SK-N-SH treated with all-trans-retinoic acid at 6 μM for 48 hours (cell line): ENCODE measurements around the gene SMIM30.

Experiments used
- ATAC-seq: fragments of 200-7000 bp; cut with Tn5 transposase; 3 replicates; pipeline ENCODE4 v1.9.1; 2020; ENCODE audit warnings: mild to moderate bottlenecking, moderate library complexity
- ARNTL ChIP-seq: fragments of 450-650 bp; formaldehyde crosslinking; IDR thresholded peaks from 2 replicates; pipeline ENCODE4 v1.5.0; 2020; ENCODE audit warnings: low read depth, mild to moderate bottlenecking, moderate library complexity, borderline replicate concordance
- BACH2 ChIP-seq: fragments of 250-450 bp; sonication (Bioruptor Pico); IDR thresholded peaks from 2 replicates; pipeline ENCODE4 v1.9.0; 2021; ENCODE audit warnings: mild to moderate bottlenecking, borderline replicate concordance
- CSRNP3 ChIP-seq: fragments of 250-450 bp; sonication (Bioruptor Pico); IDR thresholded peaks from 2 replicates; pipeline ENCODE4 v1.5.1; 2021; ENCODE audit warnings: mild to moderate bottlenecking, moderate library complexity
- ESRRG ChIP-seq: fragments of 250-450 bp; sonication (Bioruptor Pico); IDR thresholded peaks from 2 replicates; pipeline ENCODE4 v1.6.1; 2021; ENCODE audit warnings: mild to moderate bottlenecking
- GLIS3 ChIP-seq: fragments of 250-450 bp; sonication (Bioruptor Pico); IDR thresholded peaks from 2 replicates; pipeline ENCODE4 v1.5.0; 2020; ENCODE audit warnings: mild to moderate bottlenecking, moderate library complexity
- ISL1 ChIP-seq: fragments of 250-450 bp; sonication (Bioruptor Pico); IDR thresholded peaks from 2 replicates; pipeline ENCODE4 v2.1.2; 2022; ENCODE audit warnings: mild to moderate bottlenecking, moderate library complexity
- OSR1 ChIP-seq: fragments of 250-450 bp; sonication (Bioruptor Pico); IDR thresholded peaks from 2 replicates; pipeline ENCODE4 v1.8.0; 2022; ENCODE audit warnings: moderate library complexity, mild to moderate bottlenecking, inconsistent platforms
- PATZ1 ChIP-seq: fragments of 250-450 bp; sonication (Bioruptor Pico); IDR thresholded peaks from 2 replicates; pipeline ENCODE4 v1.8.0; 2020; ENCODE audit warnings: mild to moderate bottlenecking, moderate library complexity, borderline replicate concordance
- POU6F1 ChIP-seq: fragments of 250-450 bp; sonication (Bioruptor Pico); IDR thresholded peaks from 2 replicates; pipeline ENCODE4 v1.8.0; 2021; ENCODE audit warnings: low read depth, mild to moderate bottlenecking, moderate library complexity, borderline replicate concordance
- PPARA ChIP-seq: fragments of 250-450 bp; sonication (Bioruptor Pico); IDR thresholded peaks from 2 replicates; pipeline ENCODE4 v1.5.0; 2020; ENCODE audit warnings: mild to moderate bottlenecking, borderline replicate concordance
- SNAI2 ChIP-seq: fragments of 250-450 bp; sonication (Bioruptor Pico); IDR thresholded peaks from 2 replicates; pipeline ENCODE4 v1.5.0; 2020; ENCODE audit warnings: mild to moderate bottlenecking, moderate library complexity
- TOX ChIP-seq: fragments of 250-450 bp; sonication (Bioruptor Pico); IDR thresholded peaks from 2 replicates; pipeline ENCODE4 v1.8.0; 2021; ENCODE audit warnings: mild to moderate bottlenecking, moderate library complexity, borderline replicate concordance
- TSHZ2 ChIP-seq: fragments of 250-450 bp; sonication (Bioruptor Pico); IDR thresholded peaks from 2 replicates; pipeline ENCODE4 v1.5.0; 2020; ENCODE audit warnings: mild to moderate bottlenecking, moderate library complexity
- ZFP3 ChIP-seq: fragments of 250-450 bp; sonication (Bioruptor Pico); IDR thresholded peaks from 2 replicates; pipeline ENCODE4 v1.5.0; 2020; ENCODE audit warnings: mild to moderate bottlenecking, moderate library complexity
- ZFP30 ChIP-seq: fragments of 450-650 bp; formaldehyde crosslinking; IDR thresholded peaks from 2 replicates; pipeline ENCODE4 v1.5.0; 2022; ENCODE audit warnings: mild to moderate bottlenecking, moderate library complexity
- ZNF565 ChIP-seq: fragments of 450-650 bp; formaldehyde crosslinking; conservative IDR thresholded peaks from 2 replicates; pipeline ENCODE4 v1.5.0; 2020; ENCODE audit warnings: low read depth, mild to moderate bottlenecking, moderate library complexity

SMIM30 gene

GRCh38 chr7:113134025-113134424 lies 15.7 kb upstream of the SMIM30 start:
- no peak for ATAC-seq
- no peak for TF ChIP-seq GLIS3
- no peak for TF ChIP-seq PPARA (CRISPR knock-in tag)
- no peak for TF ChIP-seq CSRNP3
- TF ChIP-seq TOX, result no peak
- TF ChIP-seq ZFP3 (CRISPR knock-in tag), result no peak
- TF ChIP-seq ISL1 (CRISPR knock-in tag), result no peak

- ATAC-seq, result no peak
- TF ChIP-seq ESRRG, result no peak
- no peak for TF ChIP-seq OSR1
- TF ChIP-seq GLIS3, result no peak
- TF ChIP-seq CSRNP3, result no peak
- no peak for TF ChIP-seq PATZ1 (CRISPR knock-in tag)
Observed at GRCh38 chr7:113131367-113131766, 13.0 kb upstream of the SMIM30 start.

- TF ChIP-seq SNAI2 (CRISPR knock-in tag) (no peak), PPARA (CRISPR knock-in tag) (no peak), OSR1 (no peak), ESRRG (no peak), ZFP3 (CRISPR knock-in tag) (no peak), TOX (no peak), ARNTL (no peak), TSHZ2 (CRISPR knock-in tag) (no peak), ZNF565 (no peak), ZFP30 (CRISPR knock-in tag) (no peak), POU6F1 (no peak), PATZ1 (CRISPR knock-in tag) (no peak)
- TF ChIP-seq, all 23 proteins: peak for 0
- no peak for ATAC-seq
Observed at GRCh38 chr7:113128031-113128430, 9.7 kb upstream of the SMIM30 start.

- no peak for TF ChIP-seq BACH2 (CRISPR knock-in tag)
- no peak for TF ChIP-seq SNAI2 (CRISPR knock-in tag)
- no peak for TF ChIP-seq ZNF565
- ATAC-seq, result no peak
Observed at GRCh38 chr7:113125728-113126127, 7.4 kb upstream of the SMIM30 start.
